Cardiac septum (tissue), 1 donor: ENCODE data around the gene HCRT. TPM values are rescaled to one million over a fixed set of nuclear protein-coding genes. Genes with fewer than 3 reads are reported as not detected.
"Not testable (repeated sequence)": the region's sequence is repeated elsewhere in the genome, so short reads cannot be mapped to it uniquely, and the experiment has no call there.

Experiments
- DNase-seq: peaks from one replicate; pipeline ENCODE4 v3.0.0-alpha.2; 2020; ENCODE audit warnings: low spot score
- intact Hi-C: fragments of 100-400 bp; cut with DNase I; formaldehyde crosslinking; loops from one replicate; pipeline ENCODE4 v1.14.0; 2022
- total RNA-seq: library from RNA; stranded (reverse); fragmentation: NEBNext Ultra II Directional; extraction: Animal tissue kit (Norgen Biotek cat#: 25700); gene quantifications from one replicate; pipeline ENCODE4 v1.2.1, GENCODE V29; 2021
- donor health status: DM: no; HTN: no; CAD: no.

Gene HCRT
- total RNA-seq, 1 donor from 2014 or later, result not detected

DNA sequence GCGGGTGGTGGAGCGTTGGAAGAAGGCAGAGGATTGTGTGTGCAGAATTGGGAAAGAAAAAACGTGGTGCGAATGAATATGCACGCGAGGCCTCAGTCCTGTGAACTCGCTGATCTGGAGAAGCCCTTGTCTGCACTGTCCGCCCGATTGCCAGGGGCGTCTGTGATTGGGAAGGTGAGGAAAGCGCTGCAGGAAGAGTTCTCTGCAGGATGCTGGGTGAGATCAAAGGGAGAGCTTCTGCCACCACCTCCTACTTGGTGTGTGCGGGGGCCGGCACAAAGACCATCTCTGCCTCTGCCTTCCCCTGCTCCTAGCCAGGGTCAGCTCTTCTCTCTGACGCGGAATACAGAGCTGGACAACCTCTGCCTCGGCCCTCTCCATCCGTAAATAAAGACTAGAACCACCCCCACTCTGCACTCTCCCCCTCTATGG lies 29.6 kb downstream of the HCRT start:
- DNase-seq, result no peak
- intact Hi-C loops, result loop anchor here (10.0 kb wide), 1 partner anchor 839 kb away; the partner anchor contains the start of gene RPL27

DNA sequence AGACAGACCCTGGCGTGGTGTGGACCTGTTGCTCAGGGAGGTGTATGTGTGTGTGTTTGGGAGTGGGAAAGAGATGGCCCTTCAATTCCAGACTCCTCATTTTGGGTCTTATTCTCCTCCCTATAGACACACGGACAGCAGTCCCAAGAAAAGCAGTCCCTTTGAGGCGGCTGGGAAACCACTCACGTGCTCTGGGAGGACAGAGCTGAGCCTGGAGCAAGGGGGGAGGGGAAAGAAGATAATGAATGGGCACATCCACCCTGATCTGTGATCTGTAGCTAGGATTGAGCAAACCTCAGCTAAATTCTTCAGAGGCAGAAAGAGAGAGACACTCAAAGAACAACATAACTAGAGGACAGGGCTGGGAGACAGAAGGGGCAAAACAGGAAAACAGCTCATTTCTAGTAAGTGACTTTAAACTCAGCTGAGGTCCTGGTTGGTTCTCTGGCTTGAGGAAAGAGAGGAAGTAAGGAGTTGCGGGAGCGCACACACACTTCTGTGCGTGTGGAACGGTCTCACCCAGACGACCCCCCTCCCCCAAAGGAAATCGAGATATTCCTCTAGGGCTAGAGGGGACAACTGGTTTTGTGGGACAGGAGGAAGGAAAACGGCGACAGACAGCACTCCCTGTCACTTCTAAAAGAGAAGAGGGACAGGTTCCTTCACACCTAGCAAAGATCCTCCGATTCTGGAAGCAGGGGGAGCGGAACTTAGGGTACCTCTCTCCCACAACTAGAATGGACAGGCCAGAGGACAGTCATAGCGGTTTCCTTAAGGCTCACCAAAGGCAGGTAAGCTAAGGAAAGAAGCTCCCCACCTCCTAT lies 31.1 kb downstream of the HCRT start:
- DNase-seq, result no peak
- intact Hi-C loops, result loop anchor here (10.0 kb wide), 1 partner anchor 841 kb away; the partner anchor contains the start of gene RPL27

DNA sequence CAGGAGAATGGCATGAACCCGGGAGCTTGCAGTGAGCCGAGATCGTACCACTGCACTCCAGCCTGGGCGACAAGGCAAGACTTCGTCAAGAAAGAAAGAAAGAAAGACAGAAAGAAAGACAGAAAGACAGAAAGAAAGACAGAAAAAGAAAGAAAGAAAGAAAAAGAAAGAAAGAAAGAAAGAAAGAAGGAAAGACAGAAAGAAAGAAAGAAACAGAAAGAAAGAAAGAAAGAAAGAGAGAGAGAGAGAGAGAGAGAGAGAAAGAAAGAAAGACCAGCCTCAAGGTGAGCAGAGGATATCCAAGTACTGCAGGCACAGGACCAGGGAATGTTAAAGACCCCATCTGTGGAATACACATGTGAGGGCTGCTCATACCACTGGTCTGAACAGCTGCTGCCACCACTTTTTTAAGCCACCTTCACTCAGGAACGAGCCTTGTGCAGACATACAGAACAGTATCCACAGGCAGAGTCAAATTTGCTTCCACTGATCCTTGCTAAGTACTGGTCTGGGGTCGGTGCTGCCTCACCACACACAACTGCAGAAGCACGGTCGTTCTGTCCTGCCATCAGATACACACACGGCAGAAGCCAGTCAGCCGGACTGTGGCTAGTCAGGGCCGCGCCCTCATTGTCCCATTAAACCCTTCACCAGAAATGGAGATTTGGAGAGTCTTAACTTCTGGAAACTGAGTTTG lies 38.2 kb downstream of the HCRT start:
- DNase-seq, result no peak
- intact Hi-C loops, result no loop called here

DNA sequence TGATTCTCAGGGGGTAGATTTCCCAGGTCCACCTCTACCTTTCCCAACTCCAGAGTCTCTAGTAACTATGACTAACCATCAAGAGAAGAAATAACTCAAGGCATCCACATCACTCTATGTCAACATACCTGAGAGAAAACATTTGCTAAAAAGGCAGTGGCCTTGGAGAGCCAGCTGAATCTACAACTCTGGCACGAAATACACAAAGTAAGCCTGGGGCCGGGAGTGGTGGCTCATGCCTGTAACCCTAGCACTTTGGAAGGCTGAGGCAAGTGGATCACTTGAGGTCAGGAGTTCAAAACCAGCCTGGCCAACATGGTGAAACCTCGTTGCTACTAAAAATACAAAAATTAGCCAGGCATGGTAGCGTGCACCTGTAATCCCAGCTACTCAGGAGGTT lies 42.1 kb downstream of the HCRT start:
- DNase-seq, intact Hi-C loops: not testable (repeated sequence)

DNA sequence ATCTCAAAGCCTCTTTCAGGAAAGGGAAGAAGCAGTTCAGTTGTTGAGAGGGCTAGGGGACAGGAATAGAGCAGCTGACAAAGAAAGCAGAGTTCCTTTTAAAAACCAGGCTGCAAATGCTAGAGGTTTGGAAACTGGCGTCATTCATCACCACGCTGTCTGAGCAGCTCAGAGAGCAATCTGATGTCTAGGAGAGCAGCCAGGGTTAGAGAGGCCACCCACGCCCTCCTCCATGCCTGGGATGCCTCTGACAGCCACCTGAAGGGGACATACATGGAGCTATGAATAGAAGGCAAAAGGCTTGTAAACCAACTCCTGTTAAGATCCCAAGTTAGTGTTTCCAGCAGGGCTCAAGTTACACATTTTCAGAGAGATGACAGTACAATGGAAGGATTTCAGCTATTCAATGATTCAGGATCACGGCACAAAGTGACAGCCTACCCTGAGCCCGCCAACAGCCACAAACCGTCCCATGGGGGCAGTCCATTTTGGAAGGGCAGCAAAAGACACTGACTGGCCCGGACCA lies 42.8 kb downstream of the HCRT start:
- intact Hi-C loops, result no loop called here
- no peak for DNase-seq

DNA sequence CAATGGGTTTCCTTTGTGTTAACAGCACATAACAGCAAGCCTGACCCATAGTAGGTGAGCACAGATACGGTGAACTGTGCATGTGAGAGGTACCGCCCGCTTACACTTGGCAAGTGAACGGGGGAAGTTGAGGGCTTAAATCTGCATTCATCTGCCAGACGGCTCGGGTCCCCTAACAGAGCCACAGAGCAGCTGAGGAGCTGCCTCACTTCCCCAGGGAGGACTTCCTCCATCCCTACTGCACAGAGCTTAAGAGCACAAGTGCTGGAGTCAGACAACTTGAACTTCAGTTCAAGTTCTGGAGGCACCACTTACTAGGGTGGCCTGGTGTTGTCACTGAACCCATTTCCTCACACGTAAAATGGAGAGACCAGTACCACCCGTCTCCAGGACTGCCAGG lies 43.9 kb downstream of the HCRT start:
- DNase-seq, result no peak
- intact Hi-C loops, result no loop called here

DNA sequence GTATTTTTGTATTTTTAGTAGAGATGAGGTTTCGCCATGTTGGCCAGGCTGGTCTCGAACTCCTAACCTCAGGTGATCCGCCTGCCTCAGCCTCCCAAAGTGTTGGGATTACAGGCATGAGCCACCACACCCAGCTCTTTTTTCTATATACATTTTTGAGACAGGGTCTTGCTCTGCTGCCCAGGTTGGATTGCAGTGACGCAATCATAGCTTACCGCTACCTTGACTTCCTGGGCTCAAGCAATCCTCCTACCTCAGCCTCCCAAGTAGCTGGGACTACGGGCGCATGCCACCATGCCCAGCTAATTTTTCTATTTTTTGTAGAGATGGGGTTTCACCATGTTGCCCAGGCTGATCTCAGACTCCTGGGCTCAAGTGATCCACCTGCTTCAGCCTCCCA lies 44.6 kb downstream of the HCRT start:
- DNase-seq, intact Hi-C loops: not testable (repeated sequence)

DNA sequence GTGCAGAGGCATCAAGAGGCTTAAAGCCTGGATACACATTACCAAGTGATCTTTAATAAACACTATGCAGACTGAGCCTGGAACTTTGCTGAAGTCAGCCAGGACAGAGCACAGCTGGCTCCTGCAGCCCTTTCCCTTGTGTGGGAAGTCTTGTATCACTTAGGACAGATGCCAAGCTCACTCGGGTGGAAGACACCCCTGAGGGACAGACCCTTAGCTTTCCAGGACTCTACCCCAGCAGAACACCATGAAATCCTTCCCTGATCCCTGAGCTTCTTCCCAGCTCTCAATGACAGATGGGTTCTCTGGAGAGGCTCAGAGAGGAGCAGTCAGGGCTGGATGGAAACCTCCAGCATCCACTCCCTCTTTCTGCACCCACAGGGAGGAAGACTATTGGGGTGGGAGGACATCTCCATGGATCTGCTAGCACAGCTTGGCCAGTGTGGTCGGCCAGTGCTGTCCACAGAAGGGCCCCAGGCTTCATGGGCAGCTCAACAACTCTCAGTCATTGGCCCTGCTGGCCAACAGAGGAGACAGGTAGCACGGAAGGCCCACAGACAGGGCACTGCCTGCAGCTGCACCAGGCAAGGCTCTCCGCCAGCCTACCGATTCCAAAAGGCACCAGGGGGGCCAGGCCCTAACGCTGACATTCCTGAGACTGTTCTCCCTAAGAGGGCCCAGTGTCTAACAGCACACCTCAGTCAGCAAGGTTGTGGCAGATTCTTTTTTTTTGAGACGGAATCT lies 46.3 kb downstream of the HCRT start:
- no peak for DNase-seq
- intact Hi-C loops, result no loop called here

DNA sequence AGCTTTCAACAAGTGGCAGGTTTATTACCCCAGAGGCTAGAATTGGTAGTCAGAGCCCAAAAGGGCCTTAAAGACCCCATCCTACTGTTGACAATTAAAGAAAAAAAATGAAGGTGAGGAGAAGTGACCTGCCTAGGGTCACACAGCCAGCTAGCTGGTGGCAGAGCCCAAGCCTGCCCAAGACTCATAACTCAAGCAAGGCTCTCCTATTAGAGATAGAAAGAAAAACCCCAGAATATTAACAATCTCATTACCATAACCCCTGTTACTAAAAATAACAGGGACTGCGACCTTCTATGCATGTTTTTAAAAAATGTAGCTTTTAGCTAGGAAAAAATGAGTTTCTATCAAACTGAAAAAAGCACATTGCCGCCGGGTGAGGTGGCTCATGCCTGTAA lies 48.6 kb downstream of the HCRT start:
- DNase-seq, result no peak
- intact Hi-C loops, result no loop called here

DNA sequence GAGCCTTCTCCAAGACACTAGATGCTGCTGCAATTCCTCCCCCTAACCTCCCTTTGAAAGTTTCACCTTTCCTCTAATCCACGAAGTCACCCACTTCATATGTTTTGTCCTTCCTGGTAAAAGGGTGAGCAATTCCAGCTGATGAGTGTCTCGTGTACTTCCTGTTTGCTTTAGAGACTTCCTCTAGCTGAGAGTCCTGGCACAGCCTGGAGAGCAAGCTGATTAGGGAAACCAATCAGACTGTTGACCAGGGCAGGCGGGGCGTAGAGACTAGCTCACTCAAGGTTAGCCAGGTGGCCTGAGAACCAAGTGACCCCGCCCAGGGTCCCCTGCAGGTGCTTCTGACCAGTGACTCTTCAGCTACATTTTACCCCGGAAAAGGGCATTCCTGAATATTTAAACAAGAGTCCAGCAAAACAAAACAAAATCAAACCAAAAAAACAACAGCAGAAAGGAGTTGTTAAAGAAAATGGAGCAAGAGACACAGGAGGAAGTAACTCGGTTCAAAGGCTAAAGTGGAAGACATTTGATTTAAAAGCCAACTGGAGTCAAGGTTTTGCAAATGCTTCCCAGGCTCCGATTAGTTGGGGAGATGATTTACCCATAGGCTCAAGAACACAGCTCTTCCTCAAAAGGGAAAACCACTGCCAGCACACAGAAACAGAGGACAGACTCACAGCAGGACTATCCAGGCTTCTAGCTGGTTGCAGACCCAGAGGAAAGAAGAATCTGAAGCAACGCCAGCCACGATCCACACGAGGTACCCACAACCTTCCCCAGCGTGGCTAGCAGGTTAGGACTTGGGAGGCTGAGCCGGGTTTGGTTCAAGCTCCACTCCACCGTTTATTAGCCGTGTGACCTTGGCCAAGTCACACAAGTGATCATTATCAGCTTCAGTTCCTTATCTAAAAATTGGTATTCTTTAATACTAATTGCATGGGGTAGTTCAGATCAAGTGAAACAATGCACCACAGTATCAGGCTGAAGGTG lies 49.3 kb downstream of the HCRT start:
- intact Hi-C loops, result no loop called here

DNA sequence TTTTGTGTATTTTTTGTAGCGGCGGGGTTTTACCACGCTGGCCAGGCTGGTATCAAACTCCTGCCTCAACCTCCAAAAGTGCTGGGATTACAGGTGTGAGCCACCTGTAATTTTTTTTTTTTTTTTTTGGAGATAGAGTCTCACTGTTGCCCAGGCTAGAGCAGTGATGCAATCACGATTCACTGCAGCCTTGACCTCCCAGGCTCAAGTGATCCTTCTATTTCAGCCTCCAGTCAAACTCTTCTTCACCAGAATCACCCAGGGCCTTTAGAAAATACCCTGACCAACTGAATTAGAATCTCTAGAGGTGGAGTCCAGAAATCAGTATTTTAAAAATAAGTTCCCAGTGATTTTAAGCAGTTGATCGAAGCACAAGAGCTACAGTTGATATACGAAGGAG lies 50.1 kb downstream of the HCRT start:
- intact Hi-C loops, result no loop called here
- DNase-seq, result no peak

More for the DNA sequence above, 49.3 kb downstream of the HCRT start:
- peak; percentile 82 for DNase-seq

Other genes with a start within 250 kb of the HCRT start
- 24.2 TPM for gene CNP, start 218.7 kb downstream of the HCRT start, total RNA-seq
- 77.4 TPM for gene DNAJC7, start 168.0 kb downstream of the HCRT start, total RNA-seq
- gene NKIRAS2, start 165.4 kb downstream of the HCRT start, total RNA-seq, result 50.7 TPM
- gene C17orf113, start 134.9 kb downstream of the HCRT start, total RNA-seq, result 0.43 TPM
- gene ZNF385C, start 87.0 kb downstream of the HCRT start, total RNA-seq, result 0.13 TPM
- 4.5 TPM for gene DHX58, start 72.7 kb downstream of the HCRT start, total RNA-seq
- 17.3 TPM for gene KAT2A, start 64.1 kb downstream of the HCRT start, total RNA-seq
- gene HSPB9, start 62.6 kb downstream of the HCRT start, total RNA-seq, result not detected
- 43.9 TPM for gene RAB5C, start 30.5 kb downstream of the HCRT start, total RNA-seq
- not detected for gene KCNH4, start 4.3 kb downstream of the HCRT start, total RNA-seq
- gene GHDC, start 9.0 kb upstream of the HCRT start, total RNA-seq, result 6.0 TPM
- 32.8 TPM for gene STAT5B, start 90.9 kb upstream of the HCRT start, total RNA-seq
- gene STAT5A, start 103.0 kb upstream of the HCRT start, total RNA-seq, result 12.1 TPM
- gene STAT3, start 203.0 kb upstream of the HCRT start, total RNA-seq, result 159 TPM
- gene CAVIN1, start 237.8 kb upstream of the HCRT start, total RNA-seq, result 358 TPM